ENCODE measurements around the gene ERFL.
"Not testable (repeated sequence)": the region's sequence is repeated elsewhere in the genome, so short reads cannot be mapped to it uniquely, and the experiment has no call there.

The ERFL gene

GRCh38 chr19:41941410-41942202 lies 13.4 kb upstream of the ERFL start:
- no peak for DNase-seq (ENCODE audit: low spot score)
- FAIRE-seq, result no peak

- FAIRE-seq (no peak), DNase-seq (ENCODE audit: low spot score) (no peak)
These were observed 12.6 kb upstream of the ERFL start for GRCh38 chr19:41940731-41941409.

GRCh38 chr19:41939861-41940730 lies 11.8 kb upstream of the ERFL start:
- no peak for DNase-seq (ENCODE audit: low spot score)
- FAIRE-seq, result no peak

- FAIRE-seq; DNase-seq (ENCODE audit: low spot score): not testable (repeated sequence)
These were observed 11.0 kb upstream of the ERFL start for GRCh38 chr19:41939209-41939608.

GRCh38 chr19:41937525-41938468 lies 9.5 kb upstream of the ERFL start:
- FAIRE-seq, result no peak
- no peak for DNase-seq (ENCODE audit: low spot score)

- DNase-seq (ENCODE audit: low spot score), result no peak
- no peak for FAIRE-seq
These were observed 8.7 kb upstream of the ERFL start for GRCh38 chr19:41936961-41937360.

- FAIRE-seq (no peak), DNase-seq (ENCODE audit: low spot score) (no peak)
These were observed 8.2 kb upstream of the ERFL start for GRCh38 chr19:41936416-41936850.

GRCh38 chr19:41935760-41936415 lies 7.6 kb upstream of the ERFL start:
- FAIRE-seq (no peak), DNase-seq (ENCODE audit: low spot score) (no peak)

- peak; percentile 26 for DNase-seq (ENCODE audit: low spot score)
- FAIRE-seq, result no peak
These were observed 6.7 kb upstream of the ERFL start for GRCh38 chr19:41934849-41935374.

GRCh38 chr19:41933693-41934426 lies 5.6 kb upstream of the ERFL start:
- no peak for FAIRE-seq
- no peak for DNase-seq (ENCODE audit: low spot score)

GRCh38 chr19:41932720-41933332 lies 4.6 kb upstream of the ERFL start:
- DNase-seq (ENCODE audit: low spot score), result no peak

GRCh38 chr19:41932259-41932719 lies 4.0 kb upstream of the ERFL start:
- FAIRE-seq, result no peak
- DNase-seq (ENCODE audit: low spot score), result no peak

More at GRCh38 chr19:41932720-41933332, 4.6 kb upstream of the ERFL start:
- FAIRE-seq, result no peak

- no peak for FAIRE-seq
- DNase-seq (ENCODE audit: low spot score), result no peak
These were observed 2.8 kb upstream of the ERFL start for GRCh38 chr19:41930926-41931592.

- no peak for DNase-seq (ENCODE audit: low spot score)
- FAIRE-seq, result no peak
These were observed 2.1 kb upstream of the ERFL start for GRCh38 chr19:41930322-41930722.

GRCh38 chr19:41929536-41930071 lies 1.4 kb upstream of the ERFL start:
- FAIRE-seq (no peak), DNase-seq (ENCODE audit: low spot score) (no peak)

GRCh38 chr19:41928754-41929535 lies 696 bp upstream of the ERFL start:
- FAIRE-seq (no peak), DNase-seq (ENCODE audit: low spot score) (no peak)
